ENCODE results near the gene ING4.

Gene ING4

GRCh38 chr12:6688543-6688998 lies 25.7 kb upstream of the ING4 start:
- no peak for DNase-seq (ENCODE audit: low read depth)

DNA sequence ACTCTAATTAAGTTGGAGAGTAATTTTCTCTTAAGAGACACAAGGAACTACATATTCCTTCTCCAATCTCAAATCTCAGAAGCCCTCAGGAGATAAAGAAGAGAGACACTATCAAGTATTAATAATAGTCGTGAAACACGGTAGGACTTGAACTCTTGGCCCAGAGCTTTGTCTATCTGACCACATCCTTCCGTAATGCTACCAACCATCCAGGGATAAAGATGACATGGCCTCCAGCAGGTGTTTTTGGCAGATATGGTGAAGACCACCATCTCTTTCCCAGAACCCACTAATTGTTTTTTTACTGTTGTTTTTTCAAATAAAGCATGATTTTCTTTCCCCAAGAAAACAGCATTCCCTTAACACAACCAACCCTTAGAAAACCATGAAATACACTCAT lies 22.9 kb upstream of the ING4 start:
- no peak for DNase-seq (ENCODE audit: low read depth)

- DNase-seq (ENCODE audit: low read depth): no peak
These were observed 21.7 kb upstream of the ING4 start for GRCh38 chr12:6684609-6685008.

DNA sequence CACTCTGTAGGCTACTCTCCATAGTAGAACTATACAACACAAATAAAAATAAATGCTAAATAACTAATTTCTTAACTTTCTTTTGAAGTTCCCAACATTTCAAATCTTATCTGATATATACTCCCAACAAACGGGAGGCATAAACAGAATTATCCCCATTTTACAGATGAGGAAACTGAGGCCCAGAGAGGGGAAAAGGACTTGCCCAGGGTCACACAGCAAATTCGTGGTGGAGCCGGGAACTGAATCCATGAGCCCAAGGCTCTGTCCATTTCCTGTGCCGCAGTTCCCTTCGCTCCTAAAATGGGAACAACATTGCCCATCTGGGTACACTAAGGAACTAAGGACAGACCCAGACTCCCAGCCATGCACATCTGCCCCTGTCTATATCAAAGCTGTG lies 14.0 kb upstream of the ING4 start:
- DNase-seq (ENCODE audit: low read depth): no peak

DNA sequence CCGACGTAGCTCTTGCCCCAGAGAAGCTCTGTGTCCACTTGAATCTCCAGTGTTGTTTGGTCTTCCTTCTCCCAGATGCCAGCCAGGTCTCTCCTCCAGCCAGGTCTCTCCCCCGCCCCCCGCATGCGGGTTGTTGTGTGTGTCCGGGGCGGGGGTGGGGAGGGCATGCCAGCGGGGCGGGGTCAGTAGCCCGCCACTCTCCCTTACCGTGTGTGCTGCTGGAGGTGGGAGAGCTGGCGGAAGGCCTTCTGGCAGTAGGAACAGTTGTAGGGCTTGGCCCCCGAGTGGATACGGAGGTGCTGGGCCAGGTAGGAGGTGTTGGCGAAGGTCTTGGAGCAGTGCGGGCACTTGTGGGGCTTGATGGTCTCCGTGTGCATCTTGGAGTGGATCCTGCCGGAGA lies 9.2 kb upstream of the ING4 start:
- no peak for DNase-seq (ENCODE audit: low read depth)

- DNase-seq (ENCODE audit: low read depth): no peak
These were observed 4.8 kb upstream of the ING4 start for GRCh38 chr12:6667559-6668210.

GRCh38 chr12:6666211-6666610 lies 3.3 kb upstream of the ING4 start:
- no peak for DNase-seq (ENCODE audit: low read depth)

GRCh38 chr12:6664902-6665301 lies 2.0 kb upstream of the ING4 start:
- no peak for DNase-seq (ENCODE audit: low read depth)

DNA sequence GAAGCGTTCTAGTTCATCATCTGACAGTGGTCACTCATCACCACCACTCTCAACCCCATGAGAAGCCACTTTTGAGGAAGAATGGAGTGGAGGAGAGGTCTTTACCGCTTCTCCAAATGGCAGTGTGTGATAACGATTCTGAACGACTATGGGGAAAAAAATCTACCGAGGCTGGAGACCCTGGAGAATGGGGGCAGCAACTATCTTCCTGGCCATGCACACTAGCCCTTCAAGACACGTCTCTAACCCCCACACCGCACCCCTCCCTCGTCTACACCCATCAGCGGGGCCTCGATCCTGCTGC lies 365 bp downstream of the ING4 start:
- DNase-seq (ENCODE audit: low read depth): no peak

- no peak for DNase-seq (ENCODE audit: low read depth)
These were observed 8.9 kb downstream of the ING4 start for GRCh38 chr12:6653987-6654386.

GRCh38 chr12:6653342-6653741 lies 9.6 kb downstream of the ING4 start:
- no peak for DNase-seq (ENCODE audit: low read depth)

DNA sequence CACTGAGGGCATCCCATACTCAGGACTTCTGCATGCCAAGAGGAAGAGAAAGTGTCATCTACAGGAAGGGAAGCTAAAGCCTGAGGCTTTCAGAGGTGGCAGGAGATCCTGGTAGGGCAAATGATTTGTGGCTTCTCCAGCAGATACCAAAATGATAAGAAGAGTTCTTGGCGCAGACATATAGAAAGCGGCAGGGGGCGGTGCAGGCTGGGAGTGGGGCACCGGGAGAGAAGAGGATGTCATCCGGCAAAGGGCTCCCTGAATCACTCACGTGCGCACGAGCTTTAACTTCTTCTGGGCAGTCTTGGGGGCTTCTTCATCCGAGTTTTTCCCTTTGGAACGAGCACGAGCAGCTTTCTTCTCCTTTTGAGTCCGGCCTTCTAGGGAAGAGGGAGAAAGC lies 10.5 kb downstream of the ING4 start:
- no peak for DNase-seq (ENCODE audit: low read depth)

GRCh38 chr12:6650832-6651231 lies 12.1 kb downstream of the ING4 start:
- DNase-seq (ENCODE audit: low read depth): no peak

DNA sequence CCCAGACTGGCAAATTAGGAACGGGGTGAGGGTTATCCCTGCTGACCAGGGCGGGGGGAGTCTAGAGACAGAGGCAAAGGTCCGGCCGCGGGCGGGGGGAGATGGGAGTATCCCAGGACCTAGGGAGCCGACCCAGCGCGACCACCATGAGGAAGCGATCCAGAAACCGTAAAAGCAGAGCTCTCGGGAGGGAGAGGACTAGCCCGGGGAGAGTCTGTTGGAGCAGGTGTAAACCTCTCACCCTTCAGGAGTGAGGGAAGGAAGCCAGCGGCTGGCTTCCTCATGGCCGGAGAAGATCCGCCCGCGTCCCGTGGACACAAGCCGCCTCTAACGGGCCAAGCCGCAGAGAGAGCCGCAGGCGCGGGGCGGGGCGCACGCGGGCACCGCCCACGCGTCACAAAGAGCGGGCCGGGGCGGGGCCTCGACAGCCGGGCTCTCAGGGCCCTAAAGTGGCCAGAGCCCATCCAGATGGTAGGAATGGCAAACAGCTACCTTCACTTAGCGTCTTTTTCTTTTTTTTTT lies 15.8 kb downstream of the ING4 start, which contains the start of gene ACRBP:
ACRBP (minus strand) TSS at position 350 of the 522 bp plus-strand sequence; CDS start at position 284, 66 bp downstream.
- no peak for DNase-seq (ENCODE audit: low read depth)

- DNase-seq (ENCODE audit: low read depth): no peak
These were observed 16.4 kb downstream of the ING4 start for GRCh38 chr12:6646276-6647082.

GRCh38 chr12:6644903-6645302 lies 18.0 kb downstream of the ING4 start:
- no peak for DNase-seq (ENCODE audit: low read depth)

DNA sequence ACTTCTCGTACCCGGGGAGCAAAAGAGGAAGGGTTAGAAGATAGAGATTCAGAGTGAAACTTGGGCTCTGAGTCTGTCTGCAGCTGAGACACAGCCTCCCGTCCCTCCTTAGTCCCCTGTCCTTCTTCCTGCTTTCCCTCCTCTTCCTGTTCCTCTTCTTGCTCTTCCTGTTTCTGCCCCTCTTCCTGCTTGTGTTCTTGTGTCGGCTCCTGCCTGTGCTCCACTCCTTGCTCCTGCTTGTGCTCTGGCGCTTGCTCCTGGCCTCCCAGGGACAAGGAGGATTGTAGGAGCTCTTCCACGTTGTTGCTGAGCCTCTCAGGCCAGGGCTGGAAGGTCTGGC lies 18.7 kb downstream of the ING4 start:
- DNase-seq (ENCODE audit: low read depth): no peak

- DNase-seq (ENCODE audit: low read depth): no peak
These were observed 19.2 kb downstream of the ING4 start for GRCh38 chr12:6643569-6644256.

GRCh38 chr12:6641131-6641530 lies 21.8 kb downstream of the ING4 start:
- no peak for DNase-seq (ENCODE audit: low read depth)

DNA sequence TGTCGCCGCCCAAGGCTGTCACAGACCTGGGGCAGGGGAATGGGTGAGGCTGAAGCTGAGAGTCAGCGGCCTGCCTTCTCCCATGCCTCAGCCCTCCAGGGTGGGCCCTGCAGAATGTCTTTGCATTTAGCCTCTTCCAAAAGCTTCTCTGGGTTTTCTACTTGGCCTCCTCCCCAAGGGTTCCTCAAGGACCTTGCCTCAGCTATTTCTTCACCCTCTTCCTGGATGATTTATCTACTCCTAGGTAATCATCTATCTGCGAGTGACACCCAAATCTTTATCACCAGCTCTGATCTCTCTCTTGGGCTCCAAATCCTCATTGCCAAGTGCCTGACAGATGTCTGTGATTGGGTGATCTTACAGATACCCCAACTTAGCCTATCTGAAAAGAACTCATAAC lies 22.4 kb downstream of the ING4 start:
- DNase-seq (ENCODE audit: low read depth): no peak

- DNase-seq (ENCODE audit: low read depth): no peak
These were observed 23.6 kb downstream of the ING4 start for GRCh38 chr12:6639151-6639801.

GRCh38 chr12:6638305-6638704 lies 24.6 kb downstream of the ING4 start:
- DNase-seq (ENCODE audit: low read depth): no peak

All from activated T-cell treated with anti-CD3 and anti-CD28 coated beads for 1 hour (primary cell).